ENCODE data around the gene NLGN1.

NLGN1 gene

DNA sequence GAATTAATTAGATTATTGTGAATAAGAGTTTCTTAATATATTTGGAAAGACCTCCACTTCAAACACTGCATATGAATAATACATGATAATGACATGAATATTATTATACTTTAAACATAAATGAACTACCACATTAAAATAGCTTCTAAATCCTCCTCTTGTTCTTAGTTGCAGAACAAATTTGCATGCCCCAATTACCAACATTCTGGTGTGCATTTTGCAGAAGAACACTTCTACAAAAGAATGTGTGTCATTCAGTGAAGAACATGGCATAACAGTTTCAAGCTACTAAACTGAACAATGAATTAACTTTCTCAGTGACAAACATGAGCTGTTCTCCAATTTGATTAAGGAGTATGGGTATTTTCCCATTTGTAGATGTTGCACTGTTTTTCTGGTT lies 750.3 kb downstream of the NLGN1 start:
- H3K27ac ChIP-seq, result no peak overlapping the region
- TF ChIP-seq, protein P1, sequence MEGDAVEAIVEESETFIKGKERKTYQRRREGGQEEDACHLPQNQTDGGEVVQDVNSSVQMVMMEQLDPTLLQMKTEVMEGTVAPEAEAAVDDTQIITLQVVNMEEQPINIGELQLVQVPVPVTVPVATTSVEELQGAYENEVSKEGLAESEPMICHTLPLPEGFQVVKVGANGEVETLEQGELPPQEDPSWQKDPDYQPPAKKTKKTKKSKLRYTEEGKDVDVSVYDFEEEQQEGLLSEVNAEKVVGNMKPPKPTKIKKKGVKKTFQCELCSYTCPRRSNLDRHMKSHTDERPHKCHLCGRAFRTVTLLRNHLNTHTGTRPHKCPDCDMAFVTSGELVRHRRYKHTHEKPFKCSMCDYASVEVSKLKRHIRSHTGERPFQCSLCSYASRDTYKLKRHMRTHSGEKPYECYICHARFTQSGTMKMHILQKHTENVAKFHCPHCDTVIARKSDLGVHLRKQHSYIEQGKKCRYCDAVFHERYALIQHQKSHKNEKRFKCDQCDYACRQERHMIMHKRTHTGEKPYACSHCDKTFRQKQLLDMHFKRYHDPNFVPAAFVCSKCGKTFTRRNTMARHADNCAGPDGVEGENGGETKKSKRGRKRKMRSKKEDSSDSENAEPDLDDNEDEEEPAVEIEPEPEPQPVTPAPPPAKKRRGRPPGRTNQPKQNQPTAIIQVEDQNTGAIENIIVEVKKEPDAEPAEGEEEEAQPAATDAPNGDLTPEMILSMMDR (IDR thresholded peaks at IDR 0.05), result no peak
- no peak for TF ChIP-seq ZFX (IDR thresholded peaks at IDR 0.05; ENCODE audit: borderline replicate concordance)

DNA sequence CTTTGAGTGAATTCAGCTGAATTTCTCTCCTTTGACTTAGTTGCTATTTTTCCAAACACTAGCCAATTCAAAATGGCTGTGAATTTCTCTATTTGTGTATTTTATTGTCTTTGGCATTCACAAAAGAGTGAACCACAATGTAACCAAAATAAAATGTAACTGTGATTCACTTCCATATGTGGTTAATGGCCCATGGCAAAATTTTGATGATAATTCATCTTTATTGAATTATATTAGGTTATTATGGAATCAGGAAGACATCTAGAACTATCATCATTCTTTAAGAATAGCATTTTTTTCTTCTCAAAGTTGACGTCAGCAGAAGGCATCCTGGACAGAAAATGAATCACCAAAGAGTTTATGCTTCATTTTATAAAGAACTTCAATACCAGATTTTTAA lies 756.3 kb downstream of the NLGN1 start:
- H3K27ac ChIP-seq, result no peak overlapping the region
- TF ChIP-seq, protein P1 (IDR thresholded peaks at IDR 0.05), result no peak
- TF ChIP-seq ZFX (IDR thresholded peaks at IDR 0.05; ENCODE audit: borderline replicate concordance), result no peak

- H3K27ac ChIP-seq, result no peak overlapping the region
- no peak for TF ChIP-seq ZFX (IDR thresholded peaks at IDR 0.05; ENCODE audit: borderline replicate concordance)
- TF ChIP-seq, protein P1 (IDR thresholded peaks at IDR 0.05), result no peak
These were observed 758.7 kb downstream of the NLGN1 start for GRCh38 chr3:174156200-174156599.

DNA sequence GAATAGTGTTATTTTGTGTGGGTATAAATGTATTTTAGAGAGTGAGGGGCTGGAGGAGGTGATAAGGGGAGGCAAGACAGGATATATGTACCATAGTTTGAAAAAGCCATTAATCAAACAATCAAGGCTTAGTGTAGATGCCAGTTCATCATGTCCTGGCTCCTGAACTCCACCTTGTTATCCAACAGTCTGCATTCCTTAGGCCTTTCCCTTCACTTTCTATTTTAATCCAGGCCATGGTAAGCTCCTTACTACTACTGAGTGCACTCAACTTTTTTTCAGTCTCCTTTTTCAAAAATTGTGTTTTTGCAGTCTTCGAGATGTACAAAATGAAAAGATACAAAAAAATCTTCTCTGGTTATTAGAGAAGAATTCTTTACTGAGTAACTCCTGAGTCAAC lies 761.1 kb downstream of the NLGN1 start:
- TF ChIP-seq ZFX (IDR thresholded peaks at IDR 0.05; ENCODE audit: borderline replicate concordance), result no peak
- TF ChIP-seq, protein P1 (IDR thresholded peaks at IDR 0.05), result no peak
- H3K27ac ChIP-seq, result no peak overlapping the region

DNA sequence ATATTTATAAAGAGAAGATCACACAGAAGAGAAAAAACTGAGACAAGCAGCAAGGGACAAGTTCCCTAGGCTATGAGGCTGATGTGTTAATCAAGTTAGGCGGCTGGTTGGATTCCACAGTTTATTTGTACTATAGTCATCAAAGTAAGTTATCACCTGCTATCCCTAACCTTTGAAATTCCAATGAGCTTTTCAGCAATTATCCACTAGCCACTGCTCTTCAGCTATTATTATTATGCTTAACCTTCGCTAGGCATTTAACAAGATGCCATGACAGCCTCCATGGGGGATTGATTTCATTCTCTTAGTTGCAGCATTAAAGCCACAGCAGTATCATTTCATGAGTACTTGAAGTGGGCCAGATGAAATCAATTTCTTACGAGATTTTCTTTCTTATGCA lies 762.1 kb downstream of the NLGN1 start:
- no peak overlapping the region for H3K27ac ChIP-seq
- TF ChIP-seq ZFX (IDR thresholded peaks at IDR 0.05; ENCODE audit: borderline replicate concordance), result no peak
- TF ChIP-seq, protein P1 (IDR thresholded peaks at IDR 0.05), result no peak

DNA sequence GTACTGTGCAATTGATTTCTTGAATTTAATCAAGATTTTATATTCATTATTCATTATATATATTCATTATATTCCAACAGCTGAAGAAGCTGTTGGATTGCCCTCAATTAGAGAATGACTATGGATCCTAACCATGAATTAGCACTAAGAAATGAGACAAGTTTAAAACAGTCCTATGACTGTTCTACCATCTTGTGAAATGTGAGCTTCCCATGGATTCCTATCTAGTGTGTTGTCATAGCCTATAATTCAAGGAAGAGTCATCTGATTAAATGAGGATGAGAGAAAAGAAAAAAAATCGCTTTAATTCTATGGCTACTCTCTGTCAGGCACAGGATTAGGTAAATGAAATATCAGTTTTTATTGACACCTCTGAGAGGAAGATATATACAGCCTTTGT lies 765.0 kb downstream of the NLGN1 start:
- TF ChIP-seq ZFX (IDR thresholded peaks at IDR 0.05; ENCODE audit: borderline replicate concordance), result no peak
- TF ChIP-seq, protein P1 (IDR thresholded peaks at IDR 0.05), result no peak
- H3K27ac ChIP-seq, result no peak overlapping the region

GRCh38 chr3:174168026-174168425 lies 770.5 kb downstream of the NLGN1 start:
- H3K27ac ChIP-seq, result no peak overlapping the region
- TF ChIP-seq, protein P1 (IDR thresholded peaks at IDR 0.05), result no peak
- no peak for TF ChIP-seq ZFX (IDR thresholded peaks at IDR 0.05; ENCODE audit: borderline replicate concordance)
